Esophagus muscularis mucosa (tissue), 4 donors: ENCODE measurements around the gene GOLGA7B.
"Not testable (repeated sequence)": the region's sequence is repeated elsewhere in the genome, so short reads cannot be mapped to it uniquely, and the experiment has no call there.

Experiments
- EP300 ChIP-seq: sonication (generic); formaldehyde crosslinking; IDR thresholded peaks from one replicate; pipeline ENCODE4 v1.6.1; 2017; ENCODE audit warnings: antibody characterized with exemption
- POLR2AphosphoS5 ChIP-seq, 2 donors: sonication (generic); formaldehyde crosslinking; IDR thresholded peaks; one replicate each; pipeline ENCODE4 v1.6.1; 2017; ENCODE audit warnings: antibody characterized with exemption in 2 of 2
- TF ChIP-seq, protein P1 (sequence below), 3 experiments: fragments of 200-600 bp in 2 of 3; fragments of 450-650 bp in 1 of 3; sonication (generic) in 2 of 3; IDR thresholded peaks; one replicate each; pipeline ENCODE4 v1.5.1; 2017 to 2019; ENCODE audit warnings: antibody characterized with exemption in 3 of 3, mild to moderate bottlenecking in 2 of 3, moderate library complexity in 1 of 3

DNA sequence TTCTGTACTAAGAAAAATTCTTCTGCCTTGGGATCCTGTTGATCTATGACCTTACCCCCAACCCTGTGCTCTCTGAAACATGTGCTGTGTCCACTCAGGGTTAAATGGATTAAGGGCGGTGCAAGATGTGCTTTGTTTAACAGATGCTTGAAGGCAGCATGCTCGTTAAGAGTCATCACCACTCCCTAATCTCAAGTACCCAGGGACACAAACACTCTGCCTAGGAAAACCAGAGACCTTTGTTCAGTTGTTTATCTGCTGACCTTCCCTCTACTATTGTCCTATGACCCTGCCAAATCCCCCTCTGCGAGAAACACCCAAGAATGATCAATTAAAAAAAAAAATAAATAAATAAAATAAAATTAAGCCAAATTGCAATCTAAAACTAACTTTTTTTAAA, 7.5 kb upstream of the GOLGA7B start:
- TF ChIP-seq, protein P1, sequence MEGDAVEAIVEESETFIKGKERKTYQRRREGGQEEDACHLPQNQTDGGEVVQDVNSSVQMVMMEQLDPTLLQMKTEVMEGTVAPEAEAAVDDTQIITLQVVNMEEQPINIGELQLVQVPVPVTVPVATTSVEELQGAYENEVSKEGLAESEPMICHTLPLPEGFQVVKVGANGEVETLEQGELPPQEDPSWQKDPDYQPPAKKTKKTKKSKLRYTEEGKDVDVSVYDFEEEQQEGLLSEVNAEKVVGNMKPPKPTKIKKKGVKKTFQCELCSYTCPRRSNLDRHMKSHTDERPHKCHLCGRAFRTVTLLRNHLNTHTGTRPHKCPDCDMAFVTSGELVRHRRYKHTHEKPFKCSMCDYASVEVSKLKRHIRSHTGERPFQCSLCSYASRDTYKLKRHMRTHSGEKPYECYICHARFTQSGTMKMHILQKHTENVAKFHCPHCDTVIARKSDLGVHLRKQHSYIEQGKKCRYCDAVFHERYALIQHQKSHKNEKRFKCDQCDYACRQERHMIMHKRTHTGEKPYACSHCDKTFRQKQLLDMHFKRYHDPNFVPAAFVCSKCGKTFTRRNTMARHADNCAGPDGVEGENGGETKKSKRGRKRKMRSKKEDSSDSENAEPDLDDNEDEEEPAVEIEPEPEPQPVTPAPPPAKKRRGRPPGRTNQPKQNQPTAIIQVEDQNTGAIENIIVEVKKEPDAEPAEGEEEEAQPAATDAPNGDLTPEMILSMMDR (IDR thresholded peaks at IDR 0.05): not testable (repeated sequence)
- not testable (repeated sequence) for TF ChIP-seq POLR2AphosphoS5 (IDR thresholded peaks at IDR 0.05); EP300
